ENCODE results near the gene DLG2. TPM values are rescaled to one million over a fixed set of nuclear protein-coding genes. Genes with fewer than 3 reads are reported as not detected.

The DLG2 gene
- total and polyA plus RNA-seq, 9 of the 15 experiments (the other 6 are each of a cell fraction or from before 2014, with no cell fraction given), result 0.52 to 1.6 (median 0.95) TPM

DNA sequence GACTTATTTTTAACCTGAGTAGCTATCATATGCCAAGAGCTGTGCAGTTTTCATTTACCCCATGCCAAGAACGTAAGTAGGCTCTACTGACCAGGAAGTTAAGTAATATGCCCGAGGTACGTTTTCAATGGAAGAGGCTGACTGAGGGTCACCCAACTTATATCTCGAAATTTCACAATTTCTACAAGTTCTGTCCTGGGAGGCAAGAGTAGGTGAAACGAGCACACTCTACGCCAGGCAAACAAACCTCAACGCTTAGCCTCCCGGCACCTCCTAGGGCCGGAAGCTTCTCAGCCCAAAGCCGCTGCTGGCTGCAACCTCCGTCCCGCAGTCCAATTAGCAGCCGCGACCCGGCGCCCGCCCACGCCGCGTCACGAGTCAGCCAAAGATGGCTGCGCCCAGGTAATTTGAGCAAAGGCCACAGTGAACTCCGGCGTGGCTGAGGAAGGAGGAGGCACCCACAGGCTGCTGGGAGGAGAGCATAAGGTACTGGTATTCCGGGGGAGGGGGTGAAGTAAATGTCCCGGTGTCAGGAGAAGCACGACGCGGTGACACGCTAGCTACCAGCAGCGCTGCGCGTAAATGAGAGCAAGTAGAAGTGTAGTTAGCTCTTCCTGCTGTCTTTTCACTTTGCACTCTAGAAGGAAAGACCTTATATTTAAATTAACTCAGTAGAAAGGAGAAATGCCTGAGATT lies 20.6 kb upstream of the DLG2 start, which contains the start of gene TMEM126A (continued):
- TF ChIP-seq, protein P1, sequence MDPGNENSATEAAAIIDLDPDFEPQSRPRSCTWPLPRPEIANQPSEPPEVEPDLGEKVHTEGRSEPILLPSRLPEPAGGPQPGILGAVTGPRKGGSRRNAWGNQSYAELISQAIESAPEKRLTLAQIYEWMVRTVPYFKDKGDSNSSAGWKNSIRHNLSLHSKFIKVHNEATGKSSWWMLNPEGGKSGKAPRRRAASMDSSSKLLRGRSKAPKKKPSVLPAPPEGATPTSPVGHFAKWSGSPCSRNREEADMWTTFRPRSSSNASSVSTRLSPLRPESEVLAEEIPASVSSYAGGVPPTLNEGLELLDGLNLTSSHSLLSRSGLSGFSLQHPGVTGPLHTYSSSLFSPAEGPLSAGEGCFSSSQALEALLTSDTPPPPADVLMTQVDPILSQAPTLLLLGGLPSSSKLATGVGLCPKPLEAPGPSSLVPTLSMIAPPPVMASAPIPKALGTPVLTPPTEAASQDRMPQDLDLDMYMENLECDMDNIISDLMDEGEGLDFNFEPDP (CRISPR knock-in tag; IDR thresholded peaks at IDR 0.05), result no peak
- TF ChIP-seq NFIC (IDR thresholded peaks at IDR 0.05) (no peak), FOXP1 (CRISPR knock-in tag; IDR thresholded peaks at IDR 0.05) (0 out of 2 replicates have a peak, but pooled peaks have one; percentile 19), CHCHD3 (CRISPR knock-in tag; IDR thresholded peaks at IDR 0.05) (no peak)
- TF ChIP-seq, protein P2, sequence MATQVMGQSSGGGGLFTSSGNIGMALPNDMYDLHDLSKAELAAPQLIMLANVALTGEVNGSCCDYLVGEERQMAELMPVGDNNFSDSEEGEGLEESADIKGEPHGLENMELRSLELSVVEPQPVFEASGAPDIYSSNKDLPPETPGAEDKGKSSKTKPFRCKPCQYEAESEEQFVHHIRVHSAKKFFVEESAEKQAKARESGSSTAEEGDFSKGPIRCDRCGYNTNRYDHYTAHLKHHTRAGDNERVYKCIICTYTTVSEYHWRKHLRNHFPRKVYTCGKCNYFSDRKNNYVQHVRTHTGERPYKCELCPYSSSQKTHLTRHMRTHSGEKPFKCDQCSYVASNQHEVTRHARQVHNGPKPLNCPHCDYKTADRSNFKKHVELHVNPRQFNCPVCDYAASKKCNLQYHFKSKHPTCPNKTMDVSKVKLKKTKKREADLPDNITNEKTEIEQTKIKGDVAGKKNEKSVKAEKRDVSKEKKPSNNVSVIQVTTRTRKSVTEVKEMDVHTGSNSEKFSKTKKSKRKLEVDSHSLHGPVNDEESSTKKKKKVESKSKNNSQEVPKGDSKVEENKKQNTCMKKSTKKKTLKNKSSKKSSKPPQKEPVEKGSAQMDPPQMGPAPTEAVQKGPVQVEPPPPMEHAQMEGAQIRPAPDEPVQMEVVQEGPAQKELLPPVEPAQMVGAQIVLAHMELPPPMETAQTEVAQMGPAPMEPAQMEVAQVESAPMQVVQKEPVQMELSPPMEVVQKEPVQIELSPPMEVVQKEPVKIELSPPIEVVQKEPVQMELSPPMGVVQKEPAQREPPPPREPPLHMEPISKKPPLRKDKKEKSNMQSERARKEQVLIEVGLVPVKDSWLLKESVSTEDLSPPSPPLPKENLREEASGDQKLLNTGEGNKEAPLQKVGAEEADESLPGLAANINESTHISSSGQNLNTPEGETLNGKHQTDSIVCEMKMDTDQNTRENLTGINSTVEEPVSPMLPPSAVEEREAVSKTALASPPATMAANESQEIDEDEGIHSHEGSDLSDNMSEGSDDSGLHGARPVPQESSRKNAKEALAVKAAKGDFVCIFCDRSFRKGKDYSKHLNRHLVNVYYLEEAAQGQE (IDR thresholded peaks at IDR 0.05; ENCODE audit: borderline replicate concordance), result no peak
- TF ChIP-seq, protein P2 (CRISPR knock-in tag; IDR thresholded peaks at IDR 0.05; ENCODE audit: low read depth), result 0 out of 2 replicates have a peak, but pooled peaks have one; percentile 42
- TF ChIP-seq, protein P3, sequence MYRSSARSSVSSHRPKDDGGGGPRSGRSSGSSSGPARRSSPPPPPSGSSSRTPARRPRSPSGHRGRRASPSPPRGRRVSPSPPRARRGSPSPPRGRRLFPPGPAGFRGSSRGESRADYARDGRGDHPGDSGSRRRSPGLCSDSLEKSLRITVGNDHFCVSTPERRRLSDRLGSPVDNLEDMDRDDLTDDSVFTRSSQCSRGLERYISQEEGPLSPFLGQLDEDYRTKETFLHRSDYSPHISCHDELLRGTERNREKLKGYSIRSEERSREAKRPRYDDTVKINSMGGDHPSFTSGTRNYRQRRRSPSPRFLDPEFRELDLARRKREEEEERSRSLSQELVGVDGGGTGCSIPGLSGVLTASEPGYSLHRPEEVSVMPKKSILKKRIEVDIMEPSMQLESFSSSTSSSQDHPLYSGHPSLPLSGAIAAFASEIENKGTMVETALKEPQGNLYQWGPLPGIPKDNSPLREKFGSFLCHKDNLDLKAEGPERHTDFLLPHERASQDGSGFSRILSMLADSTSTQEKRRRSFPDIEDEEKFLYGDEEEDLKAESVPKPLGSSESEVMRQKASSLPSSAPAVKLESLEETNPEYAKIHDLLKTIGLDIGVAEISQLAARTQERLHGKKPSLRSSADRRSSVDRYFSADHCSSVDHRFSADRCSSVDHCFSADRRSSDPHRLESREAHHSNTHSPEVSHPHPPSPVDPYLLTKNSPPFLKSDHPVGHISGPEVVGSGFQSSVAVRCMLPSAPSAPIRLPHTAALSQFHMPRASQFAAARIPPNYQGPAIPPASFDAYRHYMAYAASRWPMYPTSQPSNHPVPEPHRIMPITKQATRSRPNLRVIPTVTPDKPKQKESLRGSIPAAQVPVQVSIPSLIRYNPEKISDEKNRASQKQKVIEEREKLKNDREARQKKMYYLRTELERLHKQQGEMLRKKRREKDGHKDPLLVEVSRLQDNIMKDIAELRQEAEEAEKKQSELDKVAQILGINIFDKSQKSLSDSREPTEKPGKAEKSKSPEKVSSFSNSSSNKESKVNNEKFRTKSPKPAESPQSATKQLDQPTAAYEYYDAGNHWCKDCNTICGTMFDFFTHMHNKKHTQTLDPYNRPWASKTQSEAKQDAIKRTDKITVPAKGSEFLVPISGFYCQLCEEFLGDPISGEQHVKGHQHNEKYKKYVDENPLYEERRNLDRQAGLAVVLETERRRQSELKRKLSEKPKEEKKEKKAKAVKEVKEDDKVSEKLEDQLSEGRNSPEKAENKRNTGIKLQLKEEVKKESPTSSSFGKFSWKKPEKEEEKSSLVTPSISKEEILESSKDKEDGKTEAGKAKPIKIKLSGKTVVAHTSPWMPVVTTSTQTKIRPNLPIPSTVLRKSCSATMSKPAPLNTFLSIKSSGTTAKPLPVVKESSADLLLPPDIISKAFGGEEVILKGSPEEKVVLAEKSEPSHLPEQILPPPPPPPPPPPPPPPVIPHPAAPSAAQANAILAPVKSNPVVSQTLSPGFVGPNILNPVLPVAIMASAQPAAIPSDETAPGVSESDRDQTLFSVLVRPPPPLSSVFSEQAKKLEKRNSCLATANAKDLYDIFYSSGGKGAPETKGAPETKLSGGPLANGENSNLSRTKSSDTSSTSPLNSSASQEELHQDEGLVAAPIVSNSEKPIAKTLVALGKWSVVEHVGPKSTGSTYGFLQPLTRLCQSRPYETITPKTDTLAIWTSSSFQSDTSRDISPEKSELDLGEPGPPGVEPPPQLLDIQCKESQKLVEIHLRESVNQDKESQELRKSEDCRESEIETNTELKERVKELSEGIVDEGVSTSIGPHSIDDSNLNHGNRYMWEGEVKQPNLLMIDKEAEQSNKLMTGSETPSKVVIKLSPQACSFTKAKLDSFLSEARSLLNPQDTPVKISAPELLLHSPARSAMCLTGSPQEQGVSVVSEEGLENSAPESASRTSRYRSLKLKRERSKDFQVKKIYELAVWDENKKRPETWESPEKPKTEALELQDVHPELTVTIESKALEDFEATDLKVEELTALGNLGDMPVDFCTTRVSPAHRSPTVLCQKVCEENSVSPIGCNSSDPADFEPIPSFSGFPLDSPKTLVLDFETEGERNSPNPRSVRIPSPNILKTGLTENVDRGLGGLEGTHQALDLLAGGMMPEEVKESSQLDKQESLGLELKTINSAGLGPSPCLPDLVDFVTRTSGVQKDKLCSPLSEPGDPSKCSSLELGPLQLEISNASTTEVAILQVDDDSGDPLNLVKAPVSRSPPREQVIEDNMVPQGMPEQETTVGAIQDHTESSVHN (IDR thresholded peaks at IDR 0.05; ENCODE audit: borderline replicate concordance in 1 of 2, low read depth in 1 of 2), result no peak
- TF ChIP-seq, protein P4, sequence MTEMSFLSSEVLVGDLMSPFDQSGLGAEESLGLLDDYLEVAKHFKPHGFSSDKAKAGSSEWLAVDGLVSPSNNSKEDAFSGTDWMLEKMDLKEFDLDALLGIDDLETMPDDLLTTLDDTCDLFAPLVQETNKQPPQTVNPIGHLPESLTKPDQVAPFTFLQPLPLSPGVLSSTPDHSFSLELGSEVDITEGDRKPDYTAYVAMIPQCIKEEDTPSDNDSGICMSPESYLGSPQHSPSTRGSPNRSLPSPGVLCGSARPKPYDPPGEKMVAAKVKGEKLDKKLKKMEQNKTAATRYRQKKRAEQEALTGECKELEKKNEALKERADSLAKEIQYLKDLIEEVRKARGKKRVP (CRISPR knock-in tag; IDR thresholded peaks at IDR 0.05), result no peak

All from K562 (cell line).